ENCODE data around the gene GRHL3.

GRHL3 gene

GRCh38 chr1:24301785-24302175, 17.4 kb upstream of the GRHL3 start:
- no peak for DNase-seq (ENCODE audit: extremely low read depth, low read depth)
- TF ChIP-seq, protein P1, sequence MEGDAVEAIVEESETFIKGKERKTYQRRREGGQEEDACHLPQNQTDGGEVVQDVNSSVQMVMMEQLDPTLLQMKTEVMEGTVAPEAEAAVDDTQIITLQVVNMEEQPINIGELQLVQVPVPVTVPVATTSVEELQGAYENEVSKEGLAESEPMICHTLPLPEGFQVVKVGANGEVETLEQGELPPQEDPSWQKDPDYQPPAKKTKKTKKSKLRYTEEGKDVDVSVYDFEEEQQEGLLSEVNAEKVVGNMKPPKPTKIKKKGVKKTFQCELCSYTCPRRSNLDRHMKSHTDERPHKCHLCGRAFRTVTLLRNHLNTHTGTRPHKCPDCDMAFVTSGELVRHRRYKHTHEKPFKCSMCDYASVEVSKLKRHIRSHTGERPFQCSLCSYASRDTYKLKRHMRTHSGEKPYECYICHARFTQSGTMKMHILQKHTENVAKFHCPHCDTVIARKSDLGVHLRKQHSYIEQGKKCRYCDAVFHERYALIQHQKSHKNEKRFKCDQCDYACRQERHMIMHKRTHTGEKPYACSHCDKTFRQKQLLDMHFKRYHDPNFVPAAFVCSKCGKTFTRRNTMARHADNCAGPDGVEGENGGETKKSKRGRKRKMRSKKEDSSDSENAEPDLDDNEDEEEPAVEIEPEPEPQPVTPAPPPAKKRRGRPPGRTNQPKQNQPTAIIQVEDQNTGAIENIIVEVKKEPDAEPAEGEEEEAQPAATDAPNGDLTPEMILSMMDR (IDR thresholded peaks at IDR 0.05; ENCODE audit: low read depth, low read length), result no peak

- TF ChIP-seq, protein P1 (IDR thresholded peaks at IDR 0.05; ENCODE audit: low read depth, low read length), result no peak
Observed at GRCh38 chr1:24302209-24302611, 16.9 kb upstream of the GRHL3 start.

DNA sequence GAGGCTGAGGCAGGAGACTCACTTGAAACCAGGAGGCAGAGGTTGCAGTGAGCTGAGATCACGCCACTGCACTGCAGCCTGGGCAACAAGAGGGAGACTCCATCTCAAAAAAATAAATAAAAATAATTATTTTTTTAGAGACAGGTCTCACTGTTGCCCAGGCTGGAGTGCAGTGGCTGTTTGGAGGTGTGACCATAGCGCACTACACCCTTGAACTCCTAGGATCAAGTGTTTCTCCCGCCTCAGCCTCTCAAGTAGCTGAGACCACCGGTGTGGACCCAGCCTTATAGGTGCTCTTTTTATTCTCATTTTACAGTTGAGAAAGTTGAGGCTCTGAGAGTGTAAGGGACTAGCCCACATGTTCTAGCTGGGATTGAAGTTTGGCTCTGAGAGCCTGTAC, 15.6 kb upstream of the GRHL3 start:
- DNase-seq (ENCODE audit: extremely low read depth, low read depth), result no peak
- TF ChIP-seq, protein P1 (IDR thresholded peaks at IDR 0.05; ENCODE audit: low read depth, low read length), result no peak

More at GRCh38 chr1:24302209-24302611, 16.9 kb upstream of the GRHL3 start:
- no peak for DNase-seq (ENCODE audit: extremely low read depth, low read depth)

- no peak for DNase-seq (ENCODE audit: extremely low read depth, low read depth)
- TF ChIP-seq, protein P1 (IDR thresholded peaks at IDR 0.05; ENCODE audit: low read depth, low read length), result no peak
Observed at GRCh38 chr1:24304763-24305162, 14.4 kb upstream of the GRHL3 start.

GRCh38 chr1:24308365-24309015, 10.7 kb upstream of the GRHL3 start:
- TF ChIP-seq, protein P1 (IDR thresholded peaks at IDR 0.05; ENCODE audit: low read depth, low read length), result peak; percentile 27
- no peak for DNase-seq (ENCODE audit: extremely low read depth, low read depth)

DNA sequence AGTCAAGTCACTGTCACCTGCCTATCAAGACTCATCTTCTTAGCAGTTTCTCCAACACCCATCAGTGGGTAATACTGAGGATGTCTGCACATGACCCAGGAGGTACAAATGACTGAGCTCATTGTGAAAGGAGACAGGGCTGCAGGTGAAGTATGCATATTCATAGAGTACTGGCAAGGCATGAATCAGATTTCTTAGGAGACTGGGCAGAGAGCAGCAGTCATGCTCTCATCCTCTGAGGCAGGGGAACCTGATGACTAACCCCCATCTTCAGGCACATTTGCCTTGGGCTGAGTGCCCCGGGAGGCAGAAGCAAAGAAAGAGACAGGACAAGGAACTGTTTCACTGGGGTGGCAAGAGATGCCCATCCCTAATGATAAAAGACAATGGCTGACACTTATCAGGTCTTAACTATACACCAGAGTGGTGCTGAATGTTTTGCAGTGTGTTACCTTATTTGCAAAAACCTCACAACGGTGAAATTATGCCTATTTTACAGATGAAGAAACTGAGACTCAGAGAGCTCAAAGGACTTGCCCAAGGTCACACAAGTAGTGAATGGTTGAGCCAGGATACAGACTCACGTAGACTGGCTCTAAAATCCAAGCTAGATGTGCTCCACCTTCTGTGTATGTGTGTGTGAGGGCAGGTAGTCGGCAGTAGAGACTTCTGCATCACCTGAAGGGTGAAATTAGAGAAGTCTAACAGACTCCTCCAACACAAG, 9.2 kb upstream of the GRHL3 start:
- DNase-seq (ENCODE audit: extremely low read depth, low read depth), result no peak
- TF ChIP-seq, protein P1 (IDR thresholded peaks at IDR 0.05; ENCODE audit: low read depth, low read length), result no peak

- TF ChIP-seq, protein P1 (IDR thresholded peaks at IDR 0.05; ENCODE audit: low read depth, low read length), result no peak
- no peak for DNase-seq (ENCODE audit: extremely low read depth, low read depth)
Observed at GRCh38 chr1:24311234-24311633, 7.9 kb upstream of the GRHL3 start.

Data from AG09319 (cell line).